HCT116 (cell line): ENCODE results near the gene RGMB. TPM values are rescaled to one million over a fixed set of nuclear protein-coding genes. Genes with fewer than 3 reads are reported as not detected.

ENCODE experiments used
- ATAC-seq: fragments of 200-7000 bp; cut with Tn5 transposase; 2 replicates; pipeline ENCODE4 v1.9.1; 2020; ENCODE audit warnings: mild to moderate bottlenecking, moderate library complexity
- BruUV-seq: library from RNA; stranded (reverse); fragments of 400-500 nt; replicated peaks from 2 replicates; lab custom pipeline; 2021; lab: Mats Ljungman, UMichigan
- CTCF ChIA-PET: fragments of 300-600 bp; sonication (Branson Sonifier 250); formaldehyde crosslinking; loops from one replicate; lab custom pipeline; 2021; ENCODE audit warnings: antibody characterized with exemption; lab: Charles Lee
- POLR2A ChIA-PET: fragments of 300-600, 350-600 bp; sonication (Branson Sonifier 250); formaldehyde crosslinking; loops from one replicate; lab custom pipeline; 2021; ENCODE audit warnings: antibody characterized with exemption; lab: Charles Lee
- RAD21 ChIA-PET, 2 experiments: fragments of 300-600 bp; sonication (Branson Sonifier 250); formaldehyde crosslinking; loops; one replicate each; lab custom pipeline; 2023; ENCODE audit warnings: low total read pairs in 2 of 2; ENCODE audit not compliant: uncharacterized antibody in 2 of 2, unreplicated experiment in 2 of 2, low non-redundant PET in 1 of 2; lab: Charles Lee
- DNase-seq: peaks from one replicate; pipeline ENCODE4 v3.0.0-alpha.2; 2010; ENCODE audit warnings: low read depth, low spot score
- H2AFZ ChIP-seq: fragments of 200-600 bp; shearing (Covaris generic), sonication (generic); 2 replicates; pipeline ENCODE4 v1.6.1; 2017; ENCODE audit warnings: low read depth, mixed run types, mixed read lengths, antibody characterized with exemption, low read length; ENCODE audit not compliant: poor library complexity, severe bottlenecking
- H3K27ac ChIP-seq: 2 replicates; pipeline ENCODE4 v1.5.1; 2012; ENCODE audit warnings: low read depth, low read length
- H3K27me3 ChIP-seq: fragments of 200-600 bp; sonication (generic); 2 replicates; pipeline ENCODE4 v1.6.1; 2016; ENCODE audit warnings: mixed run types, low read length, mixed read lengths; ENCODE audit not compliant: insufficient read depth
- H3K36me3 ChIP-seq, 2 experiments: fragments of 200-500 bp in 1 of 2; fragments of 200-600 bp in 1 of 2; sonication (Bioruptor generic) in 1 of 2; sonication (generic) in 1 of 2; 2 replicates each; pipeline versions ENCODE4 v1.5.1 to v1.6.1; 2014 to 2016; ENCODE audit warnings: low read length in 2 of 2, inconsistent platforms in 1 of 2, mixed read lengths in 1 of 2, mixed run types in 1 of 2; ENCODE audit not compliant: insufficient read depth in 2 of 2, control insufficient read depth in 1 of 2
- H3K4me1 ChIP-seq, 2 experiments: fragments of 200-600 bp in 1 of 2; sonication (generic) in 1 of 2; 2 replicates each; pipeline versions ENCODE4 v1.5.1 to v1.6.1; 2012 to 2017; ENCODE audit warnings: low read length in 2 of 2, inconsistent platforms in 1 of 2, mild to moderate bottlenecking in 1 of 2, mixed read lengths in 1 of 2, mixed run types in 1 of 2, moderate library complexity in 1 of 2; ENCODE audit not compliant: insufficient read depth in 2 of 2, control insufficient read depth in 1 of 2
- H3K4me2 ChIP-seq: fragments of 200-600 bp; sonication (generic); 2 replicates; pipeline ENCODE4 v1.6.1; 2017; ENCODE audit warnings: mixed run types, low read length, mixed read lengths
- H3K4me3 ChIP-seq, 2 experiments: fragments of 200-600 bp in 1 of 2; sonication (generic) in 1 of 2; replicated peaks in 1 of 2; 2 replicates each; pipeline ENCODE4 v1.5.1; 2011 to 2016; ENCODE audit warnings: low read length in 2 of 2, control low read depth in 1 of 2, low read depth in 1 of 2, mild to moderate bottlenecking in 1 of 2, mixed read lengths in 1 of 2, mixed run types in 1 of 2
- H3K79me2 ChIP-seq: fragments of 200-600 bp; sonication (generic); 2 replicates; pipeline ENCODE4 v1.6.1; 2017; ENCODE audit warnings: mild to moderate bottlenecking, mixed run types, low read length, moderate library complexity, mixed read lengths; ENCODE audit not compliant: insufficient read depth
- H3K9ac ChIP-seq: fragments of 200-600 bp; sonication (generic); 2 replicates; pipeline ENCODE4 v1.6.1; 2016; ENCODE audit warnings: low read length, mixed read lengths
- H3K9me2 ChIP-seq: fragments of 200-600 bp; sonication (generic), shearing (Covaris generic); 2 replicates; pipeline ENCODE4 v1.6.1; 2017; ENCODE audit warnings: mixed run types, mild to moderate bottlenecking, moderate library complexity; ENCODE audit not compliant: insufficient read depth
- H3K9me3 ChIP-seq, 2 experiments: fragments of 200-500 bp in 1 of 2; fragments of 200-600 bp in 1 of 2; sonication (Bioruptor generic) in 1 of 2; sonication (generic) in 1 of 2; 2 replicates each; pipeline ENCODE4 v1.6.1; 2014 to 2017; ENCODE audit warnings: low read length in 2 of 2, mixed read lengths in 2 of 2, inconsistent platforms in 1 of 2, low read depth in 1 of 2, mild to moderate bottlenecking in 1 of 2, mixed run types in 1 of 2, moderate library complexity in 1 of 2; ENCODE audit not compliant: control insufficient read depth in 1 of 2, insufficient read depth in 1 of 2
- H4K20me1 ChIP-seq: fragments of 200-600 bp; sonication (generic), shearing (Covaris generic); 2 replicates; pipeline ENCODE4 v1.6.1; 2017; ENCODE audit warnings: mixed run types, mild to moderate bottlenecking, moderate library complexity; ENCODE audit not compliant: insufficient read depth
- CBX3 ChIP-seq: IDR thresholded peaks from 2 replicates; pipeline ENCODE4 v1.6.1; 2012; ENCODE audit warnings: low read depth
- EGR1 ChIP-seq: IDR thresholded peaks from 2 replicates; pipeline ENCODE4 v1.6.1; 2012; ENCODE audit warnings: low read depth
- ELF1 ChIP-seq: IDR thresholded peaks from 2 replicates; pipeline ENCODE4 v1.6.1; 2012; ENCODE audit warnings: low read depth, borderline replicate concordance
- EZH2phosphoT487 ChIP-seq: fragments of 200-600 bp; IDR thresholded peaks from 2 replicates; pipeline ENCODE4 v1.6.1; 2018; ENCODE audit warnings: antibody characterized with exemption, borderline replicate concordance
- FOSL1 ChIP-seq: IDR thresholded peaks from 2 replicates; pipeline ENCODE4 v1.6.1; 2012; ENCODE audit warnings: low read depth
- MAX ChIP-seq: IDR thresholded peaks from 2 replicates; pipeline ENCODE4 v1.6.1; 2012
- POLR2A ChIP-seq: IDR thresholded peaks from 2 replicates; pipeline ENCODE4 v1.7.0; 2011; ENCODE audit warnings: borderline replicate concordance; ENCODE audit not compliant: insufficient read depth, insufficient read length; ENCODE audit errors: extremely low read depth
- POLR2AphosphoS5 ChIP-seq: IDR thresholded peaks from 2 replicates; pipeline ENCODE4 v1.6.1; 2011; ENCODE audit warnings: mild to moderate bottlenecking, low read depth, low read length, moderate library complexity
- RAD21 ChIP-seq: IDR thresholded peaks from 2 replicates; pipeline ENCODE4 v1.6.1; 2012; ENCODE audit warnings: low read depth, mild to moderate bottlenecking
- SIN3A ChIP-seq: IDR thresholded peaks from 2 replicates; pipeline ENCODE4 v1.6.1; 2012; ENCODE audit warnings: low read depth
- SP1 ChIP-seq: IDR thresholded peaks from 2 replicates; pipeline ENCODE4 v1.6.1; 2012; ENCODE audit warnings: low read depth
- SRF ChIP-seq: IDR thresholded peaks from 2 replicates; pipeline ENCODE4 v1.6.1; 2012; ENCODE audit warnings: low read depth
- TCF7L2 ChIP-seq: IDR thresholded peaks from 2 replicates; pipeline ENCODE4 v1.7.0; 2011; ENCODE audit warnings: borderline replicate concordance, inconsistent platforms; ENCODE audit not compliant: insufficient read depth, insufficient read length; ENCODE audit errors: extremely low read depth
- ZBTB33 ChIP-seq: IDR thresholded peaks from 2 replicates; pipeline ENCODE4 v1.6.1; 2011; ENCODE audit warnings: mild to moderate bottlenecking, low read length, moderate library complexity; ENCODE audit not compliant: insufficient replicate concordance; ENCODE audit errors: extremely low read depth
- ZFX ChIP-seq: fragments of 450-650 bp; IDR thresholded peaks from 2 replicates; pipeline ENCODE4 v1.6.1; 2017
- ZNF274 ChIP-seq: fragments of 200-500 bp; sonication (Bioruptor generic); IDR thresholded peaks from 2 replicates; pipeline ENCODE4 v1.6.1; 2014; ENCODE audit warnings: mild to moderate bottlenecking, low read depth, low read length, inconsistent platforms
- intact Hi-C: fragments of 100-400 bp; cut with micrococcal nuclease; formaldehyde crosslinking; loops from 2 replicates; pipeline ENCODE4 v1.10.0; 2022
- total RNA-seq: library from RNA; stranded (reverse); gene quantifications from one replicate; pipeline ENCODE4 v1.2.1, GENCODE V29; 2021; ENCODE audit not compliant: unreplicated experiment
- TF ChIP-seq, protein P1 (sequence below), 3 experiments: fragments of 200-600 bp in 1 of 3; sonication (generic) in 1 of 3; IDR thresholded peaks in 2 of 3; conservative IDR thresholded peaks in 1 of 3; 2 replicates each; pipeline ENCODE4 v1.5.1; 2012 to 2017; ENCODE audit warnings: low read depth in 2 of 3, low read length in 2 of 3, antibody characterized with exemption in 1 of 3, borderline replicate concordance in 1 of 3, control low read depth in 1 of 3, mild to moderate bottlenecking in 1 of 3, mixed read lengths in 1 of 3, mixed run types in 1 of 3, moderate library complexity in 1 of 3; ENCODE audit not compliant: insufficient read depth in 1 of 3
- TF ChIP-seq, protein P2 (sequence below): IDR thresholded peaks from 2 replicates; pipeline ENCODE4 v1.6.1; 2012
- TF ChIP-seq, protein P3 (sequence below): IDR thresholded peaks from 2 replicates; pipeline ENCODE4 v1.6.1; 2012; ENCODE audit warnings: low read depth

The RGMB gene
- total RNA-seq, 1 experiment from 2014 or later, result 18.3 TPM

DNA sequence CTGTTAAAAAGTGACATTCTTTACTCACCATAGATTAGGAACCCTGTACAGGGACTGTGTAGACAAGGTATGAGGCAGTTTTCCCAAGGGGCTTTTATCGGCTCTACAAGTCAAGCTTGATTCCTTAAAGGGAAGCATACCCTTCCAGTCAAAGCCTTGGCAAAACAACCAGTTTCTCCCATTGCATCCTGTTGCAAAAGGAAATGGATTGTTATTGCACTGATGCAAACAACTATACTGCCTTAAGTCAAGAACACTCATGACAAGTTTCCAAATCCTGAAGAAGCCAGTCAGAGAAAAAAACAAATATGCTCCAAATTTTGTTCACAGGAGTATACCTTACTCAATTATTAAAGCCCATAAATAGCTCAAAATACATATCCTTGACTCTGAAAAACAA is 67.5 kb downstream of the RGMB start:
- Histone ChIP-seq H3K9me2 (no peaks in the 10 kb centered on the region), H3K79me2 (no peaks in the 10 kb centered on the region), H3K4me2 (no peak overlapping the region), H3K36me3 (no peaks in the 10 kb centered on the region), H2AFZ (no peak overlapping the region), H3K27me3 (no peaks in the 10 kb centered on the region), H3K9me3 (peaks cover 4 to 7% of the 10 kb centered on the region in 2 experiments; a peak in 2 of 4 replicates), H3K4me3 (no peak overlapping the region), H3K4me1 (no peaks in the 10 kb centered on the region), H3K9ac (no peak overlapping the region), H3K27ac (no peak overlapping the region), H4K20me1 (no peaks in the 10 kb centered on the region)
- ChIA-PET POLR2A (no interaction called here), CTCF (no interaction called here), RAD21 (no interaction called here)
- intact Hi-C loops, result no loop called here
- ATAC-seq, result no peak
- DNase-seq, result no peak
- no TSS peak for BruUV-seq
- no peak for TF ChIP-seq RAD21
- TF ChIP-seq ZBTB33, result no peak
- TF ChIP-seq, protein P1, sequence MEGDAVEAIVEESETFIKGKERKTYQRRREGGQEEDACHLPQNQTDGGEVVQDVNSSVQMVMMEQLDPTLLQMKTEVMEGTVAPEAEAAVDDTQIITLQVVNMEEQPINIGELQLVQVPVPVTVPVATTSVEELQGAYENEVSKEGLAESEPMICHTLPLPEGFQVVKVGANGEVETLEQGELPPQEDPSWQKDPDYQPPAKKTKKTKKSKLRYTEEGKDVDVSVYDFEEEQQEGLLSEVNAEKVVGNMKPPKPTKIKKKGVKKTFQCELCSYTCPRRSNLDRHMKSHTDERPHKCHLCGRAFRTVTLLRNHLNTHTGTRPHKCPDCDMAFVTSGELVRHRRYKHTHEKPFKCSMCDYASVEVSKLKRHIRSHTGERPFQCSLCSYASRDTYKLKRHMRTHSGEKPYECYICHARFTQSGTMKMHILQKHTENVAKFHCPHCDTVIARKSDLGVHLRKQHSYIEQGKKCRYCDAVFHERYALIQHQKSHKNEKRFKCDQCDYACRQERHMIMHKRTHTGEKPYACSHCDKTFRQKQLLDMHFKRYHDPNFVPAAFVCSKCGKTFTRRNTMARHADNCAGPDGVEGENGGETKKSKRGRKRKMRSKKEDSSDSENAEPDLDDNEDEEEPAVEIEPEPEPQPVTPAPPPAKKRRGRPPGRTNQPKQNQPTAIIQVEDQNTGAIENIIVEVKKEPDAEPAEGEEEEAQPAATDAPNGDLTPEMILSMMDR (IDR thresholded peaks at IDR 0.05 in 2 of 3, conservative IDR thresholded peaks at IDR 0.05 in 1 of 3; ENCODE audit: borderline replicate concordance in 1 of 3, insufficient read depth in 1 of 3, low read depth in 2 of 3, low read length in 2 of 3), result no peak
- no peak for TF ChIP-seq CBX3
- TF ChIP-seq TCF7L2, result no peak
- no peak for TF ChIP-seq SRF
- no peak for TF ChIP-seq POLR2AphosphoS5
- no peak for TF ChIP-seq SIN3A
- no peak for TF ChIP-seq ZNF274
- TF ChIP-seq MAX, result no peak
- TF ChIP-seq, protein P2, sequence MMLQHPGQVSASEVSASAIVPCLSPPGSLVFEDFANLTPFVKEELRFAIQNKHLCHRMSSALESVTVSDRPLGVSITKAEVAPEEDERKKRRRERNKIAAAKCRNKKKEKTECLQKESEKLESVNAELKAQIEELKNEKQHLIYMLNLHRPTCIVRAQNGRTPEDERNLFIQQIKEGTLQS, result no peak
- TF ChIP-seq ELF1, result no peak
- TF ChIP-seq, protein P3, sequence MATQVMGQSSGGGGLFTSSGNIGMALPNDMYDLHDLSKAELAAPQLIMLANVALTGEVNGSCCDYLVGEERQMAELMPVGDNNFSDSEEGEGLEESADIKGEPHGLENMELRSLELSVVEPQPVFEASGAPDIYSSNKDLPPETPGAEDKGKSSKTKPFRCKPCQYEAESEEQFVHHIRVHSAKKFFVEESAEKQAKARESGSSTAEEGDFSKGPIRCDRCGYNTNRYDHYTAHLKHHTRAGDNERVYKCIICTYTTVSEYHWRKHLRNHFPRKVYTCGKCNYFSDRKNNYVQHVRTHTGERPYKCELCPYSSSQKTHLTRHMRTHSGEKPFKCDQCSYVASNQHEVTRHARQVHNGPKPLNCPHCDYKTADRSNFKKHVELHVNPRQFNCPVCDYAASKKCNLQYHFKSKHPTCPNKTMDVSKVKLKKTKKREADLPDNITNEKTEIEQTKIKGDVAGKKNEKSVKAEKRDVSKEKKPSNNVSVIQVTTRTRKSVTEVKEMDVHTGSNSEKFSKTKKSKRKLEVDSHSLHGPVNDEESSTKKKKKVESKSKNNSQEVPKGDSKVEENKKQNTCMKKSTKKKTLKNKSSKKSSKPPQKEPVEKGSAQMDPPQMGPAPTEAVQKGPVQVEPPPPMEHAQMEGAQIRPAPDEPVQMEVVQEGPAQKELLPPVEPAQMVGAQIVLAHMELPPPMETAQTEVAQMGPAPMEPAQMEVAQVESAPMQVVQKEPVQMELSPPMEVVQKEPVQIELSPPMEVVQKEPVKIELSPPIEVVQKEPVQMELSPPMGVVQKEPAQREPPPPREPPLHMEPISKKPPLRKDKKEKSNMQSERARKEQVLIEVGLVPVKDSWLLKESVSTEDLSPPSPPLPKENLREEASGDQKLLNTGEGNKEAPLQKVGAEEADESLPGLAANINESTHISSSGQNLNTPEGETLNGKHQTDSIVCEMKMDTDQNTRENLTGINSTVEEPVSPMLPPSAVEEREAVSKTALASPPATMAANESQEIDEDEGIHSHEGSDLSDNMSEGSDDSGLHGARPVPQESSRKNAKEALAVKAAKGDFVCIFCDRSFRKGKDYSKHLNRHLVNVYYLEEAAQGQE, result no peak
- no peak for TF ChIP-seq FOSL1
- TF ChIP-seq EZH2phosphoT487, result no peak
- no peak for TF ChIP-seq EGR1
- no peak for TF ChIP-seq ZFX
- no peak for TF ChIP-seq SP1
- TF ChIP-seq POLR2A, result no peak
